Brain microvascular endothelial cell (primary cell): Measurements from ENCODE around the gene OLR1.

ENCODE experiments used
- DNase-seq: peaks from one replicate; pipeline ENCODE4 v3.0.0-alpha.2; 2020
- H3K27ac ChIP-seq: fragments of 250-450 bp; sonication (Bioruptor Pico); 2 replicates; pipeline ENCODE4 v1.5.1; 2020; ENCODE audit warnings: mild to moderate bottlenecking, moderate library complexity
- H3K27me3 ChIP-seq: fragments of 250-450 bp; sonication (Bioruptor Pico); replicated peaks from 2 replicates; pipeline ENCODE4 v1.5.1; 2020; ENCODE audit warnings: mild to moderate bottlenecking
- H3K36me3 ChIP-seq: fragments of 250-450 bp; sonication (Bioruptor Pico); replicated peaks from 2 replicates; pipeline ENCODE4 v1.5.1; 2020; ENCODE audit warnings: mild to moderate bottlenecking
- H3K4me3 ChIP-seq: 2 replicates; pipeline ENCODE4 v1.5.1; 2011; ENCODE audit warnings: low read depth, mild to moderate bottlenecking, control low read depth, low read length, moderate library complexity
- in situ Hi-C: cut with HindIII; loops from 2 replicates; pipeline ENCODE4 v1.10.0; 2017; ENCODE audit warnings: low sequenced_read_pairs, low pct_ligation_motif_present
- TF ChIP-seq, protein P1 (sequence below): IDR thresholded peaks from 2 replicates; pipeline ENCODE4 v1.5.1; 2011; ENCODE audit warnings: low read depth, mild to moderate bottlenecking, moderate library complexity, low read length, control low read depth, inconsistent platforms; ENCODE audit errors: missing control alignments

The OLR1 gene

GRCh38 chr12:10165421-10165820 lies 6.5 kb downstream of the OLR1 start:
- TF ChIP-seq, protein P1, sequence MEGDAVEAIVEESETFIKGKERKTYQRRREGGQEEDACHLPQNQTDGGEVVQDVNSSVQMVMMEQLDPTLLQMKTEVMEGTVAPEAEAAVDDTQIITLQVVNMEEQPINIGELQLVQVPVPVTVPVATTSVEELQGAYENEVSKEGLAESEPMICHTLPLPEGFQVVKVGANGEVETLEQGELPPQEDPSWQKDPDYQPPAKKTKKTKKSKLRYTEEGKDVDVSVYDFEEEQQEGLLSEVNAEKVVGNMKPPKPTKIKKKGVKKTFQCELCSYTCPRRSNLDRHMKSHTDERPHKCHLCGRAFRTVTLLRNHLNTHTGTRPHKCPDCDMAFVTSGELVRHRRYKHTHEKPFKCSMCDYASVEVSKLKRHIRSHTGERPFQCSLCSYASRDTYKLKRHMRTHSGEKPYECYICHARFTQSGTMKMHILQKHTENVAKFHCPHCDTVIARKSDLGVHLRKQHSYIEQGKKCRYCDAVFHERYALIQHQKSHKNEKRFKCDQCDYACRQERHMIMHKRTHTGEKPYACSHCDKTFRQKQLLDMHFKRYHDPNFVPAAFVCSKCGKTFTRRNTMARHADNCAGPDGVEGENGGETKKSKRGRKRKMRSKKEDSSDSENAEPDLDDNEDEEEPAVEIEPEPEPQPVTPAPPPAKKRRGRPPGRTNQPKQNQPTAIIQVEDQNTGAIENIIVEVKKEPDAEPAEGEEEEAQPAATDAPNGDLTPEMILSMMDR: no peak
- peak; percentile 14 for DNase-seq
- Histone ChIP-seq H3K27me3 (no peaks in the 10 kb centered on the region), H3K27ac (no peak overlapping the region), H3K4me3 (no peak overlapping the region), H3K36me3 (no peaks in the 10 kb centered on the region)
- in situ Hi-C loops: no loop called here

- Histone ChIP-seq H3K36me3 (no peaks in the 10 kb centered on the region), H3K27me3 (no peaks in the 10 kb centered on the region), H3K4me3 (no peak overlapping the region), H3K27ac (no peak overlapping the region)
- in situ Hi-C loops: no loop called here
- no peak for DNase-seq
- TF ChIP-seq, protein P1: no peak
Measured at GRCh38 chr12:10163084-10163483, 8.8 kb downstream of the OLR1 start.

GRCh38 chr12:10160617-10161385 lies 11.1 kb downstream of the OLR1 start:
- in situ Hi-C loops: no loop called here
- Histone ChIP-seq H3K27ac (no peak overlapping the region), H3K36me3 (no peaks in the 10 kb centered on the region)

GRCh38 chr12:10159280-10159679 lies 12.7 kb downstream of the OLR1 start:
- TF ChIP-seq, protein P1: no peak
- Histone ChIP-seq H3K36me3 (no peaks in the 10 kb centered on the region), H3K27me3 (no peaks in the 10 kb centered on the region), H3K4me3 (no peak overlapping the region), H3K27ac (no peak overlapping the region)
- DNase-seq: no peak
- in situ Hi-C loops: no loop called here

More at GRCh38 chr12:10160617-10161385, 11.1 kb downstream of the OLR1 start:
- TF ChIP-seq, protein P1: no peak
- Histone ChIP-seq H3K4me3 (no peak overlapping the region), H3K27me3 (no peaks in the 10 kb centered on the region)
- no peak for DNase-seq

- in situ Hi-C loops: no loop called here
- DNase-seq: no peak
- Histone ChIP-seq H3K27me3 (no peaks in the 10 kb centered on the region), H3K27ac (no peak overlapping the region), H3K36me3 (no peaks in the 10 kb centered on the region), H3K4me3 (no peak overlapping the region)
- TF ChIP-seq, protein P1: no peak
Measured at GRCh38 chr12:10158406-10158805, 13.5 kb downstream of the OLR1 start.

- no peak overlapping the region for H3K27ac ChIP-seq
- TF ChIP-seq, protein P1: no peak
- in situ Hi-C loops: no loop called here
- H3K27me3 ChIP-seq: no peaks in the 10 kb centered on the region
- DNase-seq: no peak
- no peak overlapping the region for H3K4me3 ChIP-seq
- no peaks in the 10 kb centered on the region for H3K36me3 ChIP-seq
Measured at GRCh38 chr12:10155966-10156365, 16.0 kb downstream of the OLR1 start.
